HEK293 (cell line): ENCODE measurements around the gene YWHAB.

Experiments used
- CTCF ChIA-PET: fragments of 350-600 bp; formaldehyde crosslinking; extraction: SDS; loops from one replicate; lab custom pipeline; 2021; ENCODE audit warnings: antibody characterized with exemption; lab: Yijun Ruan, JAX
- POLR2A ChIA-PET: fragments of 300-600 bp; formaldehyde crosslinking; extraction: SDS; loops from one replicate; lab custom pipeline; 2020; ENCODE audit warnings: antibody characterized with exemption, inconsistent platforms; lab: Yijun Ruan, JAX
- H3K27ac ChIP-seq: fragments of 200-500 bp; sonication (Bioruptor generic); 2 replicates; pipeline ENCODE4 v1.5.1; 2014; ENCODE audit warnings: low read depth, low read length, control low read depth, inconsistent platforms; ENCODE audit errors: extremely low read depth
- H3K36me3 ChIP-seq, 2 experiments: fragments of 200-500 bp in 1 of 2; sonication (Bioruptor generic) in 1 of 2; 1 replicate in 1 of 2; 2 replicates in 1 of 2; pipeline ENCODE4 v1.5.1; 2014 to 2017; ENCODE audit warnings: inconsistent platforms in 2 of 2, low read length in 2 of 2; ENCODE audit not compliant: control insufficient read depth in 2 of 2, insufficient read depth in 1 of 2
- H3K4me1 ChIP-seq: fragments of 200-500 bp; sonication (Bioruptor generic); 2 replicates; pipeline ENCODE4 v1.5.1; 2014; ENCODE audit warnings: mild to moderate bottlenecking, low read length, inconsistent platforms; ENCODE audit not compliant: control insufficient read depth, insufficient read depth
- H3K4me3 ChIP-seq: 2 replicates; pipeline ENCODE4 v1.5.1; 2011; ENCODE audit warnings: low read depth, mild to moderate bottlenecking, control low read depth, low read length, moderate library complexity
- H3K9me3 ChIP-seq: fragments of 200-500 bp; sonication (Bioruptor generic); 2 replicates; pipeline ENCODE4 v1.5.1; 2014; ENCODE audit warnings: low read depth, low read length, inconsistent platforms; ENCODE audit not compliant: control insufficient read depth, insufficient read depth
- EGR2 ChIP-seq: fragments of 450-650 bp; formaldehyde crosslinking; IDR thresholded peaks from 2 replicates; pipeline ENCODE4 v1.5.1; 2016; ENCODE audit warnings: low read depth, missing biosample characterization, missing genetic modification characterization
- HOXC10 ChIP-seq: sonication (generic); formaldehyde crosslinking; IDR thresholded peaks from 2 replicates; pipeline ENCODE4 v1.8.1; 2023; ENCODE audit warnings: mild to moderate bottlenecking, missing genetic modification reagents
- PRDM1 ChIP-seq: fragments of 450-650 bp; formaldehyde crosslinking; IDR thresholded peaks from 2 replicates; pipeline ENCODE4; 2016; ENCODE audit warnings: missing biosample characterization, missing genetic modification characterization
- SCRT2 ChIP-seq: fragments of 450-650 bp; formaldehyde crosslinking; IDR thresholded peaks from 2 replicates; pipeline ENCODE4 v1.5.1; 2016; ENCODE audit warnings: missing biosample characterization, missing genetic modification characterization
- SP2 ChIP-seq: fragments of 450-650 bp; formaldehyde crosslinking; IDR thresholded peaks from 2 replicates; pipeline ENCODE4 v1.5.1; 2016; ENCODE audit warnings: missing biosample characterization, missing genetic modification characterization
- YY2 ChIP-seq: fragments of 450-650 bp; formaldehyde crosslinking; IDR thresholded peaks from 2 replicates; pipeline ENCODE4 v1.5.1; 2016; ENCODE audit warnings: missing biosample characterization, missing genetic modification characterization
- ZBTB17 ChIP-seq: fragments of 450-650 bp; formaldehyde crosslinking; IDR thresholded peaks from 2 replicates; pipeline ENCODE4 v1.5.1; 2016; ENCODE audit warnings: missing biosample characterization, missing genetic modification characterization
- ZBTB20 ChIP-seq: fragments of 450-650 bp; formaldehyde crosslinking; IDR thresholded peaks from 2 replicates; pipeline ENCODE4 v1.5.1; 2016; ENCODE audit warnings: missing biosample characterization, missing genetic modification characterization
- ZBTB48 ChIP-seq: fragments of 450-650 bp; formaldehyde crosslinking; IDR thresholded peaks from 2 replicates; pipeline ENCODE4 v1.5.1; 2016; ENCODE audit warnings: missing biosample characterization, missing genetic modification characterization
- ZFP3 ChIP-seq: fragments of 450-650 bp; formaldehyde crosslinking; IDR thresholded peaks from 2 replicates; pipeline ENCODE4 v1.5.1; 2016; ENCODE audit warnings: low read depth, missing biosample characterization, missing genetic modification characterization
- ZNF114 ChIP-seq: fragments of 450-650 bp; formaldehyde crosslinking; IDR thresholded peaks from 2 replicates; pipeline ENCODE4 v1.5.0; 2017; ENCODE audit warnings: missing biosample characterization, missing genetic modification characterization
- ZNF132 ChIP-seq: fragments of 450-650 bp; formaldehyde crosslinking; IDR thresholded peaks from 2 replicates; pipeline ENCODE4 v1.5.1; 2017; ENCODE audit warnings: missing biosample characterization, missing genetic modification characterization, borderline replicate concordance
- ZNF175 ChIP-seq: fragments of 450-650 bp; formaldehyde crosslinking; IDR thresholded peaks from 2 replicates; pipeline ENCODE4 v1.5.1; 2016; ENCODE audit warnings: missing biosample characterization, missing genetic modification characterization
- ZNF239 ChIP-seq: fragments of 450-650 bp; formaldehyde crosslinking; IDR thresholded peaks from 2 replicates; pipeline ENCODE4 v1.5.1; 2016; ENCODE audit warnings: missing biosample characterization, missing genetic modification characterization
- ZNF366 ChIP-seq: fragments of 450-650 bp; formaldehyde crosslinking; conservative IDR thresholded peaks from 2 replicates; pipeline ENCODE4 v1.5.1; 2016; ENCODE audit warnings: missing biosample characterization, missing genetic modification characterization
- ZNF530 ChIP-seq: fragments of 450-650 bp; formaldehyde crosslinking; IDR thresholded peaks from 2 replicates; pipeline ENCODE4 v1.5.1; 2016; ENCODE audit warnings: low read depth, missing biosample characterization, missing genetic modification characterization
- ZNF555 ChIP-seq: fragments of 450-650 bp; formaldehyde crosslinking; conservative IDR thresholded peaks from 2 replicates; pipeline ENCODE4 v1.5.1; 2017; ENCODE audit warnings: missing biosample characterization, mild to moderate bottlenecking, missing genetic modification characterization, inconsistent platforms
- ZNF670 ChIP-seq: fragments of 450-650 bp; formaldehyde crosslinking; IDR thresholded peaks from 2 replicates; pipeline ENCODE4 v1.5.1; 2016; ENCODE audit warnings: missing biosample characterization, missing genetic modification characterization, low read depth
- ZNF747 ChIP-seq: fragments of 450-650 bp; formaldehyde crosslinking; IDR thresholded peaks from 2 replicates; pipeline ENCODE4 v1.5.1; 2016; ENCODE audit warnings: missing biosample characterization, missing genetic modification characterization
- TF ChIP-seq, protein P1 (sequence below): fragments of 450-650 bp; formaldehyde crosslinking; optimal IDR thresholded peaks from 2 replicates; pipeline ENCODE3; 2016; ENCODE audit warnings: missing biosample characterization, mild to moderate bottlenecking, missing genetic modification characterization
- TF ChIP-seq, protein P2 (sequence below): fragments of 450-650 bp; formaldehyde crosslinking; IDR thresholded peaks from 2 replicates; pipeline ENCODE4 v1.5.1; 2016; ENCODE audit warnings: missing biosample characterization, missing genetic modification characterization
- TF ChIP-seq, protein P3 (sequence below): fragments of 450-650 bp; IDR thresholded peaks from 2 replicates; pipeline ENCODE4 v1.5.1; 2018; ENCODE audit warnings: missing biosample characterization, missing genetic modification characterization

Gene YWHAB

DNA sequence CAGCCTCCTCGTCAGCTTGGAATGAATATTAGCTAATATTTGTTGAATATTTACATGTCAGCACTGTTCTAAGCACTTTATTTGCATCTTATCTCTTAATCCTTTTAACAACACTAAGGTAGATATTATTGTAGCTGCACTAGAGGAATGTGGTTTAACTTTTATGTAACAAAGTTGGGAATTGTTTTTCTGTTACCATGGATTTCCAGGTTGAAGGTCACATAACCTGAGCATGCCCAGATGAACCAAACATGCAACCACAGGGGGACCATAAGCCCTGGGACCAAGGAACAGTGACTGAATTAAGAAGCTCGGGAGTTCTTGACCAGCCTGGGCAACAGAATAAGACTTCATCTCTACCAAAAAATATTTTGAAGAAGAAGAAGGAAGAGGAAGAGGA is 29.1 kb upstream of the YWHAB start:
- no peak overlapping the region for H3K4me3 ChIP-seq
- TF ChIP-seq, protein P1, sequence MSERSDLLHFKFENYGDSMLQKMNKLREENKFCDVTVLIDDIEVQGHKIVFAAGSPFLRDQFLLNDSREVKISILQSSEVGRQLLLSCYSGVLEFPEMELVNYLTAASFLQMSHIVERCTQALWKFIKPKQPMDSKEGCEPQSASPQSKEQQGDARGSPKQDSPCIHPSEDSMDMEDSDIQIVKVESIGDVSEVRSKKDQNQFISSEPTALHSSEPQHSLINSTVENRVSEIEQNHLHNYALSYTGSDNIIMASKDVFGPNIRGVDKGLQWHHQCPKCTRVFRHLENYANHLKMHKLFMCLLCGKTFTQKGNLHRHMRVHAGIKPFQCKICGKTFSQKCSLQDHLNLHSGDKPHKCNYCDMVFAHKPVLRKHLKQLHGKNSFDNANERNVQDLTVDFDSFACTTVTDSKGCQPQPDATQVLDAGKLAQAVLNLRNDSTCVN (tag by site-specific recombination): no peak
- TF ChIP-seq YY2 (tag by site-specific recombination): no peak
- TF ChIP-seq PRDM1 (tag by site-specific recombination): no peak
- TF ChIP-seq ZNF670 (tag by site-specific recombination): no peak
- no peak for TF ChIP-seq EGR2 (tag by site-specific recombination)
- TF ChIP-seq, protein P2, sequence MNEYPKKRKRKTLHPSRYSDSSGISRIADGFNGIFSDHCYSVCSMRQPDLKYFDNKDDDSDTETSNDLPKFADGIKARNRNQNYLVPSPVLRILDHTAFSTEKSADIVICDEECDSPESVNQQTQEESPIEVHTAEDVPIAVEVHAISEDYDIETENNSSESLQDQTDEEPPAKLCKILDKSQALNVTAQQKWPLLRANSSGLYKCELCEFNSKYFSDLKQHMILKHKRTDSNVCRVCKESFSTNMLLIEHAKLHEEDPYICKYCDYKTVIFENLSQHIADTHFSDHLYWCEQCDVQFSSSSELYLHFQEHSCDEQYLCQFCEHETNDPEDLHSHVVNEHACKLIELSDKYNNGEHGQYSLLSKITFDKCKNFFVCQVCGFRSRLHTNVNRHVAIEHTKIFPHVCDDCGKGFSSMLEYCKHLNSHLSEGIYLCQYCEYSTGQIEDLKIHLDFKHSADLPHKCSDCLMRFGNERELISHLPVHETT: no peak
- no peak for TF ChIP-seq ZNF114 (tag by site-specific recombination)
- no peak for TF ChIP-seq ZFP3 (tag by site-specific recombination)
- no peak for TF ChIP-seq ZBTB20 (tag by site-specific recombination)
- TF ChIP-seq ZNF747 (tag by site-specific recombination): no peak
- TF ChIP-seq ZNF239 (tag by site-specific recombination): no peak
- no peak for TF ChIP-seq ZNF132 (tag by site-specific recombination)
- no peak for TF ChIP-seq ZNF175
- no peak for TF ChIP-seq ZNF530 (tag by site-specific recombination)
- TF ChIP-seq SCRT2 (tag by site-specific recombination): no peak
- no peak for TF ChIP-seq HOXC10 (CRISPR knock-in tag)
- POLR2A ChIA-PET: interaction anchor here (0.5 kb wide), 1 partner anchor 42 kb away, joined by 4 read pairs; no protein-coding TSS in a partner anchor

DNA sequence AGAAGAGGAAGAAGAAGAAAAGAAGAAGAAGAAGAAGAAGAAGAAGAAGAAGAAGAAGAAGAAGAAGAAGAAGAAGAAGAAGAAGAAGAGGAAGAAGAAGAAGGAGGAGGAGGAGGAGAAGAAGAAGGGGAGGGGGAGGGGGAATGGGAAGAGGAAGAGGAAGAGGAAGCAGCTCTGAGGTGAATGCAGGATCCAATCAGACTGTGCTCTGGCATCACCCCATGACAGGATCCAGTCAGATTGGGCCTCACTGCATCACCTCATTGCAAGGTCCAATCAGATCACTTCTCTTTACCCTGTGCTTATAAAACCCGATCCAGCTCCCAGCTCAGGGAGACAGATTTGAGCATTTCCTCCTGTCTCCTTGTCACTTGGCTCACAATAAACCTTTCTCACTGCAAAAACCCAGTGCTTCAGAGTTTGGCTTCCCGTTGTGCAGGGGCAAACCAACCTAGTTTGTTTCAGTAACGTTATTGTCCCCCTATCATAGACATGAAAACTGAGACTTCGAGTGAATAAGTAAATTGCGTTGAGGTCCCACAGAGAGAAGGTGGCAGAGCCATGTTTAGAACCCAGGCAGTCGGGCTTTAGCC is 28.6 kb upstream of the YWHAB start:
- CTCF ChIA-PET: interaction anchor here (0.7 kb wide), 4 partner anchors 18 to 43 kb away, joined by 3 to 7 read pairs (median 4); no protein-coding TSS in a partner anchor
- TF ChIP-seq SP2: 0 out of 2 replicates have a peak, but pooled peaks have one; percentile 29
- no peak for TF ChIP-seq ZNF555 (tag by site-specific recombination)
- TF ChIP-seq ZBTB48 (tag by site-specific recombination): no peak
- TF ChIP-seq ZBTB17 (tag by site-specific recombination): 0 out of 2 replicates have a peak, but pooled peaks have one; percentile 13
- TF ChIP-seq, protein P3, sequence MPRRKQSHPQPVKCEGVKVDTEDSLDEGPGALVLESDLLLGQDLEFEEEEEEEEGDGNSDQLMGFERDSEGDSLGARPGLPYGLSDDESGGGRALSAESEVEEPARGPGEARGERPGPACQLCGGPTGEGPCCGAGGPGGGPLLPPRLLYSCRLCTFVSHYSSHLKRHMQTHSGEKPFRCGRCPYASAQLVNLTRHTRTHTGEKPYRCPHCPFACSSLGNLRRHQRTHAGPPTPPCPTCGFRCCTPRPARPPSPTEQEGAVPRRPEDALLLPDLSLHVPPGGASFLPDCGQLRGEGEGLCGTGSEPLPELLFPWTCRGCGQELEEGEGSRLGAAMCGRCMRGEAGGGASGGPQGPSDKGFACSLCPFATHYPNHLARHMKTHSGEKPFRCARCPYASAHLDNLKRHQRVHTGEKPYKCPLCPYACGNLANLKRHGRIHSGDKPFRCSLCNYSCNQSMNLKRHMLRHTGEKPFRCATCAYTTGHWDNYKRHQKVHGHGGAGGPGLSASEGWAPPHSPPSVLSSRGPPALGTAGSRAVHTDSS (tag by site-specific recombination): peak; percentile 94
- TF ChIP-seq ZNF366: 0 out of 2 replicates have a peak, but pooled peaks have one; percentile 18
- TF ChIP-seq, all 188 proteins: peak for 4
- H3K4me3 ChIP-seq: no peak overlapping the region
- H3K4me1 ChIP-seq: no peaks in the 10 kb centered on the region
- no peaks in the 10 kb centered on the region for H3K36me3 ChIP-seq
- no peaks in the 10 kb centered on the region for H3K9me3 ChIP-seq
- no peak overlapping the region for H3K27ac ChIP-seq
- POLR2A ChIA-PET: interaction anchor here (0.5 kb wide), 1 partner anchor 41 kb away, joined by 4 read pairs; no protein-coding TSS in a partner anchor

More for the DNA sequence above, 29.1 kb upstream of the YWHAB start:
- no peaks in the 10 kb centered on the region for H3K36me3 ChIP-seq
- CTCF ChIA-PET: interaction anchor here (0.6 to 0.7 kb wide), 4 partner anchors 19 to 1818 kb away, joined by 3 to 7 read pairs (median 4); no protein-coding TSS in a partner anchor
- no peak overlapping the region for H3K27ac ChIP-seq
- no peaks in the 10 kb centered on the region for H3K4me1 ChIP-seq
- no peaks in the 10 kb centered on the region for H3K9me3 ChIP-seq
